ENCODE results near the gene SHOC2. TPM values are rescaled to one million over a fixed set of nuclear protein-coding genes. Genes with fewer than 3 reads are reported as not detected.

The SHOC2 gene
- polyA plus RNA-seq, 1 of the 3 experiments (the other 2 are of a cell fraction): 6.9 TPM

DNA sequence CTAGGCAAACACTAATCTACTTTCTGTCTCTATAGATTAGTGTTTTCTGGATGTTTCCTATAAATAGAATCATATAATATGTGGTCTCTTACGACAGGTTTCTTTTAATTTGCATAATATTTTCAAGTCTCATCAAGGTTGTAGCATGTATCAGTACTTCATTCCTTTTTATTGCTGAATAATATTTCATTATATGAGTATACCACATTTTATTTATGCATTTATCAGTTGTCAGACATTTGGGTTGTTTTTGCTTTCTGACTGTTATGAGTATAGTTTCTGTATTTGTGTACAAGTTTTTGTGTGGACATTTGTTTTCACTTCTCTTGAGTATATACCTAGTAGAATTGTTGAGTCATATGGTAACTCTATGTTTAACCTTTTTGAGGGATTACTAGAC is 48.2 kb downstream of the SHOC2 start:
- no peaks in the 10 kb centered on the region for H3K27me3 ChIP-seq (ENCODE audit: insufficient read depth)
- H4K20me1 ChIP-seq (ENCODE audit: insufficient read depth): peaks cover 34% of the 10 kb centered on the region
- no peak for DNase-seq
- H3K9ac ChIP-seq: no peak overlapping the region
- no peaks in the 10 kb centered on the region for H3K9me2 ChIP-seq
- no peak overlapping the region for H2AFZ ChIP-seq (ENCODE audit: low read depth)
- TF ChIP-seq, protein P1, sequence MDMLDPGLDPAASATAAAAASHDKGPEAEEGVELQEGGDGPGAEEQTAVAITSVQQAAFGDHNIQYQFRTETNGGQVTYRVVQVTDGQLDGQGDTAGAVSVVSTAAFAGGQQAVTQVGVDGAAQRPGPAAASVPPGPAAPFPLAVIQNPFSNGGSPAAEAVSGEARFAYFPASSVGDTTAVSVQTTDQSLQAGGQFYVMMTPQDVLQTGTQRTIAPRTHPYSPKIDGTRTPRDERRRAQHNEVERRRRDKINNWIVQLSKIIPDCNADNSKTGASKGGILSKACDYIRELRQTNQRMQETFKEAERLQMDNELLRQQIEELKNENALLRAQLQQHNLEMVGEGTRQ (IDR thresholded peaks at IDR 0.05; ENCODE audit: borderline replicate concordance, low read depth, low read length): no peak
- no peak for TF ChIP-seq NFIC (IDR thresholded peaks at IDR 0.05; ENCODE audit: borderline replicate concordance)
- TF ChIP-seq FOXJ3 (CRISPR knock-in tag; IDR thresholded peaks at IDR 0.05): no peak
- WGBS (ENCODE audit: low lambda C conversion rate): 2% methylated on average over 1 of the region's 1 CpG
- no peaks in the 10 kb centered on the region for H3F3A ChIP-seq (replicated peaks; ENCODE audit: insufficient read depth)
- no peaks in the 10 kb centered on the region for H3K9me3 ChIP-seq
- POLR2A ChIA-PET: no interaction called here
- H3K27ac ChIP-seq (ENCODE audit: low read depth in 2 of 2, low read length in 1 of 2): no peak overlapping the region
- peaks cover 11 to 38% of the 10 kb centered on the region in 2 experiments for H3K36me3 ChIP-seq (replicated peaks in 1 of 2; ENCODE audit: control insufficient read depth in 1 of 2, insufficient read depth in 2 of 2, low read length in 1 of 2)
- no peak overlapping the region for H3K4me2 ChIP-seq
- H3K4me3 ChIP-seq (ENCODE audit: low read depth in 2 of 2, low read length in 1 of 2): no peak overlapping the region
- CTCF ChIA-PET: no interaction called here
- H3K4me1 ChIP-seq (ENCODE audit: control insufficient read depth in 1 of 2, insufficient read depth in 2 of 2, low read depth in 1 of 2, low read length in 1 of 2): peaks cover 0 to 11% of the 10 kb centered on the region in 2 experiments; a peak in 1 of 4 replicates
- peaks cover 94% of the 10 kb centered on the region for H3K79me2 ChIP-seq (ENCODE audit: insufficient read depth)

DNA sequence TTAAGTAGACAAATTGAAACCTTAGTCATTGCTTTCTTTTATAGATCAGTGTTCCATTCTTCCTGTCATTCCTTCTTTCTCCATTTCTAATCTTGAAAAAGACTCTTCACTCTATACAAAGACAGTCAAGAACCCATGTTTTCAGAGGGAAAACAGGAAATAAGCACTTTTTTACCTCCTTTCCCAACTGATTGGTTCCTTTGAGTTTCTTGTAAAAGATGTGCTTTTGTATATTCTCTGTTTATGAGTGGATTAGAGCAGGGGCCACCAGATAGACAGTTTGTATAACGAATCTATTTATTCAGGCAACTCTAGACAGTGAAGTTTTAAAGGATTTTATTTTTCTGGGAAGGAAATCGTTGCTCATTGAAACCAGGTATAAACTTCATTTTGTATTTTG is 49.8 kb downstream of the SHOC2 start:
- Histone ChIP-seq H3F3A (replicated peaks; ENCODE audit: insufficient read depth) (no peaks in the 10 kb centered on the region), H3K27me3 (ENCODE audit: insufficient read depth) (no peaks in the 10 kb centered on the region), H3K36me3 (replicated peaks in 1 of 2; ENCODE audit: control insufficient read depth in 1 of 2, insufficient read depth in 2 of 2, low read length in 1 of 2) (peaks cover 11 to 35% of the 10 kb centered on the region in 2 experiments), H3K9me2 (no peaks in the 10 kb centered on the region), H3K9me3 (no peaks in the 10 kb centered on the region), H3K9ac (no peak overlapping the region), H3K4me1 (ENCODE audit: control insufficient read depth in 1 of 2, insufficient read depth in 2 of 2, low read depth in 1 of 2, low read length in 1 of 2) (peaks cover 0 to 11% of the 10 kb centered on the region in 2 experiments; a peak in 1 of 4 replicates), H4K20me1 (ENCODE audit: insufficient read depth) (peaks cover 33% of the 10 kb centered on the region), H3K4me3 (ENCODE audit: low read depth in 2 of 2, low read length in 1 of 2) (no peak overlapping the region), H3K79me2 (ENCODE audit: insufficient read depth) (peaks cover 93% of the 10 kb centered on the region), H3K4me2 (no peak overlapping the region), H2AFZ (ENCODE audit: low read depth) (no peak overlapping the region), H3K27ac (ENCODE audit: low read depth in 2 of 2, low read length in 1 of 2) (no peak overlapping the region)
- POLR2A ChIA-PET: no interaction called here
- no peak for DNase-seq
- 86% methylated on average over 2 of the region's 2 CpGs for WGBS (ENCODE audit: low lambda C conversion rate)
- CTCF ChIA-PET: no interaction called here
- TF ChIP-seq, protein P2, sequence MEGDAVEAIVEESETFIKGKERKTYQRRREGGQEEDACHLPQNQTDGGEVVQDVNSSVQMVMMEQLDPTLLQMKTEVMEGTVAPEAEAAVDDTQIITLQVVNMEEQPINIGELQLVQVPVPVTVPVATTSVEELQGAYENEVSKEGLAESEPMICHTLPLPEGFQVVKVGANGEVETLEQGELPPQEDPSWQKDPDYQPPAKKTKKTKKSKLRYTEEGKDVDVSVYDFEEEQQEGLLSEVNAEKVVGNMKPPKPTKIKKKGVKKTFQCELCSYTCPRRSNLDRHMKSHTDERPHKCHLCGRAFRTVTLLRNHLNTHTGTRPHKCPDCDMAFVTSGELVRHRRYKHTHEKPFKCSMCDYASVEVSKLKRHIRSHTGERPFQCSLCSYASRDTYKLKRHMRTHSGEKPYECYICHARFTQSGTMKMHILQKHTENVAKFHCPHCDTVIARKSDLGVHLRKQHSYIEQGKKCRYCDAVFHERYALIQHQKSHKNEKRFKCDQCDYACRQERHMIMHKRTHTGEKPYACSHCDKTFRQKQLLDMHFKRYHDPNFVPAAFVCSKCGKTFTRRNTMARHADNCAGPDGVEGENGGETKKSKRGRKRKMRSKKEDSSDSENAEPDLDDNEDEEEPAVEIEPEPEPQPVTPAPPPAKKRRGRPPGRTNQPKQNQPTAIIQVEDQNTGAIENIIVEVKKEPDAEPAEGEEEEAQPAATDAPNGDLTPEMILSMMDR (IDR thresholded peaks at IDR 0.05): no peak
- TF ChIP-seq FOXM1 (IDR thresholded peaks at IDR 0.05; ENCODE audit: low read depth) (no peak), TEAD4 (IDR thresholded peaks at IDR 0.05; ENCODE audit: borderline replicate concordance, insufficient read depth) (no peak), GABPA (IDR thresholded peaks at IDR 0.05; ENCODE audit: low read depth) (no peak), YY1 (IDR thresholded peaks at IDR 0.05; ENCODE audit: low read depth) (no peak), TAF1 (IDR thresholded peaks at IDR 0.05; ENCODE audit: borderline replicate concordance, low read depth, low read length) (no peak), FOXJ3 (CRISPR knock-in tag; IDR thresholded peaks at IDR 0.05) (no peak)
- TF ChIP-seq, protein P3, sequence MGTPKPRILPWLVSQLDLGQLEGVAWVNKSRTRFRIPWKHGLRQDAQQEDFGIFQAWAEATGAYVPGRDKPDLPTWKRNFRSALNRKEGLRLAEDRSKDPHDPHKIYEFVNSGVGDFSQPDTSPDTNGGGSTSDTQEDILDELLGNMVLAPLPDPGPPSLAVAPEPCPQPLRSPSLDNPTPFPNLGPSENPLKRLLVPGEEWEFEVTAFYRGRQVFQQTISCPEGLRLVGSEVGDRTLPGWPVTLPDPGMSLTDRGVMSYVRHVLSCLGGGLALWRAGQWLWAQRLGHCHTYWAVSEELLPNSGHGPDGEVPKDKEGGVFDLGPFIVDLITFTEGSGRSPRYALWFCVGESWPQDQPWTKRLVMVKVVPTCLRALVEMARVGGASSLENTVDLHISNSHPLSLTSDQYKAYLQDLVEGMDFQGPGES (IDR thresholded peaks at IDR 0.05; ENCODE audit: low read depth, low read length): no peak
- TF ChIP-seq, protein P1 (IDR thresholded peaks at IDR 0.05; ENCODE audit: borderline replicate concordance, low read depth, low read length): no peak
- TF ChIP-seq, protein P4, sequence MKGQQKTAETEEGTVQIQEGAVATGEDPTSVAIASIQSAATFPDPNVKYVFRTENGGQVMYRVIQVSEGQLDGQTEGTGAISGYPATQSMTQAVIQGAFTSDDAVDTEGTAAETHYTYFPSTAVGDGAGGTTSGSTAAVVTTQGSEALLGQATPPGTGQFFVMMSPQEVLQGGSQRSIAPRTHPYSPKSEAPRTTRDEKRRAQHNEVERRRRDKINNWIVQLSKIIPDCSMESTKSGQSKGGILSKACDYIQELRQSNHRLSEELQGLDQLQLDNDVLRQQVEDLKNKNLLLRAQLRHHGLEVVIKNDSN (IDR thresholded peaks at IDR 0.05; ENCODE audit: borderline replicate concordance, low read depth): no peak

Data from SK-N-SH (cell line).